SK-N-SH treated with all-trans-retinoic acid at 6 μM for 48 hours (cell line): Measurements from ENCODE around the gene ASTN2.

ENCODE experiments used
- ATAC-seq: fragments of 200-7000 bp; cut with Tn5 transposase; 3 replicates; pipeline ENCODE4 v1.9.1; 2020; ENCODE audit warnings: mild to moderate bottlenecking, moderate library complexity
- BACH2 ChIP-seq: fragments of 250-450 bp; sonication (Bioruptor Pico); IDR thresholded peaks from 2 replicates; pipeline ENCODE4 v1.9.0; 2021; ENCODE audit warnings: mild to moderate bottlenecking, borderline replicate concordance
- CSRNP3 ChIP-seq: fragments of 250-450 bp; sonication (Bioruptor Pico); IDR thresholded peaks from 2 replicates; pipeline ENCODE4 v1.5.1; 2021; ENCODE audit warnings: mild to moderate bottlenecking, moderate library complexity
- ESRRG ChIP-seq: fragments of 250-450 bp; sonication (Bioruptor Pico); IDR thresholded peaks from 2 replicates; pipeline ENCODE4 v1.6.1; 2021; ENCODE audit warnings: mild to moderate bottlenecking
- GLIS3 ChIP-seq: fragments of 250-450 bp; sonication (Bioruptor Pico); IDR thresholded peaks from 2 replicates; pipeline ENCODE4 v1.5.0; 2020; ENCODE audit warnings: mild to moderate bottlenecking, moderate library complexity
- OSR1 ChIP-seq: fragments of 250-450 bp; sonication (Bioruptor Pico); IDR thresholded peaks from 2 replicates; pipeline ENCODE4 v1.8.0; 2022; ENCODE audit warnings: moderate library complexity, mild to moderate bottlenecking, inconsistent platforms
- POU6F1 ChIP-seq: fragments of 250-450 bp; sonication (Bioruptor Pico); IDR thresholded peaks from 2 replicates; pipeline ENCODE4 v1.8.0; 2021; ENCODE audit warnings: low read depth, mild to moderate bottlenecking, moderate library complexity, borderline replicate concordance
- PPARA ChIP-seq: fragments of 250-450 bp; sonication (Bioruptor Pico); IDR thresholded peaks from 2 replicates; pipeline ENCODE4 v1.5.0; 2020; ENCODE audit warnings: mild to moderate bottlenecking, borderline replicate concordance
- RARB ChIP-seq: fragments of 250-450 bp; sonication (Bioruptor Pico); IDR thresholded peaks from 2 replicates; pipeline ENCODE4 v1.8.0; 2021; ENCODE audit warnings: mild to moderate bottlenecking, moderate library complexity
- SNAI2 ChIP-seq: fragments of 250-450 bp; sonication (Bioruptor Pico); IDR thresholded peaks from 2 replicates; pipeline ENCODE4 v1.5.0; 2020; ENCODE audit warnings: mild to moderate bottlenecking, moderate library complexity
- TCF4 ChIP-seq: fragments of 250-450 bp; sonication (Bioruptor Pico); IDR thresholded peaks from 2 replicates; pipeline ENCODE4 v1.8.0; 2021; ENCODE audit warnings: mild to moderate bottlenecking, moderate library complexity, borderline replicate concordance
- ZFP3 ChIP-seq: fragments of 250-450 bp; sonication (Bioruptor Pico); IDR thresholded peaks from 2 replicates; pipeline ENCODE4 v1.5.0; 2020; ENCODE audit warnings: mild to moderate bottlenecking, moderate library complexity
- ZFP30 ChIP-seq: fragments of 450-650 bp; formaldehyde crosslinking; IDR thresholded peaks from 2 replicates; pipeline ENCODE4 v1.5.0; 2022; ENCODE audit warnings: mild to moderate bottlenecking, moderate library complexity
- ZNF565 ChIP-seq: fragments of 450-650 bp; formaldehyde crosslinking; conservative IDR thresholded peaks from 2 replicates; pipeline ENCODE4 v1.5.0; 2020; ENCODE audit warnings: low read depth, mild to moderate bottlenecking, moderate library complexity
- ZNF8 ChIP-seq: fragments of 450-650 bp; formaldehyde crosslinking; IDR thresholded peaks from 2 replicates; pipeline ENCODE4 v1.5.0; 2020; ENCODE audit warnings: mild to moderate bottlenecking, moderate library complexity
- TF ChIP-seq, protein P1 (sequence below): fragments of 250-450 bp; sonication (Bioruptor Pico); IDR thresholded peaks from 2 replicates; pipeline ENCODE4 v1.5.0; 2020; ENCODE audit warnings: mild to moderate bottlenecking, moderate library complexity
- TF ChIP-seq, protein P2 (sequence below): fragments of 250-450 bp; sonication (Bioruptor Pico); IDR thresholded peaks from 2 replicates; pipeline ENCODE4 v1.8.0; 2020; ENCODE audit warnings: mild to moderate bottlenecking, moderate library complexity, borderline replicate concordance

The ASTN2 gene

DNA sequence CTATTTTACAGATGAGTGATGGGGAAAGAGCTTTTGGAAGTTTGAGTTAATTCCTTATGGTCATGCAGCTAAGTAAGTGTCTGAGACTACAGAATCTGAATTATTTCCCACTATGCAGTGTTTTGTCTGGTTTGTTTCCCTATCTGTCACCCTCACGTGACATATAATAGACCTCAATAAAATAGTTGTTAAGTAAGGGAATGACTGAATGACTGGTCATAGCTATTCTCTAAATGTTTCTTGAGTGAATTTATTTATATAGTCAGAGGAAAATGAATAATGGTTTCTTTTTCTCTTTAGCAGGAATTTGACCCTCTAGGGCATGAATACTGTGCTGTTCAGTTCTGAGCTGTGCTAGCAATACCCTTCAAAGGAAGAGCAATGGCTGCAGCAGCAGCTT is 717.5 kb downstream of the ASTN2 start (continued):
- TF ChIP-seq, protein P1, sequence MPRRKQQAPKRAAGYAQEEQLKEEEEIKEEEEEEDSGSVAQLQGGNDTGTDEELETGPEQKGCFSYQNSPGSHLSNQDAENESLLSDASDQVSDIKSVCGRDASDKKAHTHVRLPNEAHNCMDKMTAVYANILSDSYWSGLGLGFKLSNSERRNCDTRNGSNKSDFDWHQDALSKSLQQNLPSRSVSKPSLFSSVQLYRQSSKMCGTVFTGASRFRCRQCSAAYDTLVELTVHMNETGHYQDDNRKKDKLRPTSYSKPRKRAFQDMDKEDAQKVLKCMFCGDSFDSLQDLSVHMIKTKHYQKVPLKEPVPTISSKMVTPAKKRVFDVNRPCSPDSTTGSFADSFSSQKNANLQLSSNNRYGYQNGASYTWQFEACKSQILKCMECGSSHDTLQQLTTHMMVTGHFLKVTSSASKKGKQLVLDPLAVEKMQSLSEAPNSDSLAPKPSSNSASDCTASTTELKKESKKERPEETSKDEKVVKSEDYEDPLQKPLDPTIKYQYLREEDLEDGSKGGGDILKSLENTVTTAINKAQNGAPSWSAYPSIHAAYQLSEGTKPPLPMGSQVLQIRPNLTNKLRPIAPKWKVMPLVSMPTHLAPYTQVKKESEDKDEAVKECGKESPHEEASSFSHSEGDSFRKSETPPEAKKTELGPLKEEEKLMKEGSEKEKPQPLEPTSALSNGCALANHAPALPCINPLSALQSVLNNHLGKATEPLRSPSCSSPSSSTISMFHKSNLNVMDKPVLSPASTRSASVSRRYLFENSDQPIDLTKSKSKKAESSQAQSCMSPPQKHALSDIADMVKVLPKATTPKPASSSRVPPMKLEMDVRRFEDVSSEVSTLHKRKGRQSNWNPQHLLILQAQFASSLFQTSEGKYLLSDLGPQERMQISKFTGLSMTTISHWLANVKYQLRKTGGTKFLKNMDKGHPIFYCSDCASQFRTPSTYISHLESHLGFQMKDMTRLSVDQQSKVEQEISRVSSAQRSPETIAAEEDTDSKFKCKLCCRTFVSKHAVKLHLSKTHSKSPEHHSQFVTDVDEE (CRISPR knock-in tag) = no peak
- no peak for TF ChIP-seq SNAI2 (CRISPR knock-in tag)
- no peak for TF ChIP-seq POU6F1 (CRISPR knock-in tag)

DNA sequence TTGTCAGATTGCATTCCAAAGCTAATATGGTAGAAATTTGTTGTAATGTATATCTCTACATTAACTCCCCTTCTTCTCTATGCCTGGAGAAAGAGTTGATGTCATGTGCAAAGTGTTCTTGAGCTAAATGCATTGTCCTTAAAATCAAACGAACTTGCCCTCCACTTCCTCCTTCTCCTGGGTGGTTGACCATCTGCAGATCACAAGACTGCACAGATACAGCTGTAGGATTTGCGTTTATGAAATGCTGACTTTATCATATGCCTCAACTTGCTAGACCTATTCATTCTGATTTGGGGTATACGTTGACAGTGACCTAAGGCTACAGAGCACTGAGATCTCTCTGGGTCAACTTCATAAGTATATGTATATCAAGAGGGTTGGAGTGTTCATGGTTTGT is 719.4 kb downstream of the ASTN2 start:
- TF ChIP-seq BACH2 (CRISPR knock-in tag) (no peak), ZNF565 (no peak), ZFP30 (CRISPR knock-in tag) (no peak)
- ATAC-seq = no peak

DNA sequence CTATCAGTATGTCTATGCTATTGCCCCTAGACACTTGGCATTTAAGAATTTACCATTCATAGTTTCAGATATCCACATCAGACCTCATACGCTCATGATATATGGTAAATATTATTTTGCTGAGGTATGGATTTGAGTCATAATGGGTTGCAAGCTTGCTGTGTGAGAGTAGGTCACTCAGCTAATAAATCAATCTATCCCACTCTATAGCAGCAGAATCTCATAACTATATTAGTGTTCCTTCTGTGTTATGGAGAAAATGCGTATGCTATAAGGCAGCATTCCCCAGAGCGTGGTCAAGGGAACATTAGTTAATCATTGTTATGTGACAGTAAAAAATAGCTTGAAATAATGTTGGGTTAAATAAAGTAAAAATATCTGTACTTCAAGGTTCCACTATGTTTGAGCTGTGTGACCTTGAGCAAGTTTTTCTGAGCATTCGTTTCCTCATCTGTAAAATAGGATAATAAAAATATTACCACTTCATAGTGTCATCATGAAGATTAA is 720.0 kb downstream of the ASTN2 start:
- no peak for ATAC-seq
- TF ChIP-seq BACH2 (CRISPR knock-in tag) = no peak
- TF ChIP-seq CSRNP3 = no peak
- no peak for TF ChIP-seq ZFP3
- TF ChIP-seq, protein P2, sequence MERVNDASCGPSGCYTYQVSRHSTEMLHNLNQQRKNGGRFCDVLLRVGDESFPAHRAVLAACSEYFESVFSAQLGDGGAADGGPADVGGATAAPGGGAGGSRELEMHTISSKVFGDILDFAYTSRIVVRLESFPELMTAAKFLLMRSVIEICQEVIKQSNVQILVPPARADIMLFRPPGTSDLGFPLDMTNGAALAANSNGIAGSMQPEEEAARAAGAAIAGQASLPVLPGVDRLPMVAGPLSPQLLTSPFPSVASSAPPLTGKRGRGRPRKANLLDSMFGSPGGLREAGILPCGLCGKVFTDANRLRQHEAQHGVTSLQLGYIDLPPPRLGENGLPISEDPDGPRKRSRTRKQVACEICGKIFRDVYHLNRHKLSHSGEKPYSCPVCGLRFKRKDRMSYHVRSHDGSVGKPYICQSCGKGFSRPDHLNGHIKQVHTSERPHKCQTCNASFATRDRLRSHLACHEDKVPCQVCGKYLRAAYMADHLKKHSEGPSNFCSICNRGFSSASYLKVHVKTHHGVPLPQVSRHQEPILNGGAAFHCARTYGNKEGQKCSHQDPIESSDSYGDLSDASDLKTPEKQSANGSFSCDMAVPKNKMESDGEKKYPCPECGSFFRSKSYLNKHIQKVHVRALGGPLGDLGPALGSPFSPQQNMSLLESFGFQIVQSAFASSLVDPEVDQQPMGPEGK = no peak
- TF ChIP-seq ESRRG = no peak
- TF ChIP-seq RARB (CRISPR knock-in tag) = no peak
- no peak for TF ChIP-seq ZNF8 (CRISPR knock-in tag)

GRCh38 chr9:116693233-116693731 is 721.6 kb downstream of the ASTN2 start:
- ATAC-seq = peak; percentile 49

More at GRCh38 chr9:116693233-116693731, 721.6 kb downstream of the ASTN2 start:
- TF ChIP-seq, protein P1 (CRISPR knock-in tag) = no peak
- TF ChIP-seq PPARA (CRISPR knock-in tag) (no peak), OSR1 (CRISPR knock-in tag) (no peak), CSRNP3 (no peak), RARB (CRISPR knock-in tag) (no peak), ZNF565 (no peak), ESRRG (no peak), POU6F1 (CRISPR knock-in tag) (no peak), TCF4 (CRISPR knock-in tag) (no peak), GLIS3 (CRISPR knock-in tag) (no peak)
- TF ChIP-seq, protein P2 = no peak
